Endothelial cell (in vitro differentiated cells): ENCODE measurements around the gene CYTH3. TPM values are rescaled to one million over a fixed set of nuclear protein-coding genes. Genes with fewer than 3 reads are reported as not detected.

Experiments used
- DNase-seq: peaks from one replicate; pipeline ENCODE4 v3.0.0; 2021; ENCODE audit warnings: low spot score
- H3K27ac Mint-ChIP-seq: one replicate; pipeline ENCODE4 v1.8.0; 2021; ENCODE audit warnings: mixed read lengths, inconsistent platforms; ENCODE audit not compliant: unreplicated experiment
- H3K27me3 Mint-ChIP-seq: one replicate; pipeline ENCODE4 v1.8.0; 2021; ENCODE audit warnings: mild to moderate bottlenecking, moderate library complexity, mixed read lengths, inconsistent platforms; ENCODE audit not compliant: unreplicated experiment
- H3K36me3 Mint-ChIP-seq: one replicate; pipeline ENCODE4 v1.8.0; 2021; ENCODE audit warnings: mild to moderate bottlenecking, low read depth, mixed read lengths, inconsistent platforms; ENCODE audit not compliant: unreplicated experiment
- H3K4me1 Mint-ChIP-seq: one replicate; pipeline ENCODE4 v1.8.0; 2021; ENCODE audit warnings: mild to moderate bottlenecking, mixed read lengths, inconsistent platforms; ENCODE audit not compliant: unreplicated experiment
- H3K4me3 Mint-ChIP-seq: one replicate; pipeline ENCODE4 v1.8.0; 2021; ENCODE audit warnings: mild to moderate bottlenecking, mixed read lengths, inconsistent platforms; ENCODE audit not compliant: unreplicated experiment
- H3K9me3 Mint-ChIP-seq: one replicate; pipeline ENCODE4 v1.8.0; 2021; ENCODE audit warnings: mixed read lengths, inconsistent platforms; ENCODE audit not compliant: unreplicated experiment
- total RNA-seq: library from RNA; stranded (reverse); fragmentation: NEBNext Ultra II Directional; extraction: Animal tissue kit (Norgen Biotek cat#: 25700); gene quantifications from one replicate; pipeline ENCODE4 v1.2.1, GENCODE V29; 2021; ENCODE audit not compliant: unreplicated experiment
- TF ChIP-seq, protein P1 (sequence below): fragments of 200-600 bp; sonication (generic); IDR thresholded peaks from one replicate; pipeline ENCODE4 v1.5.0; 2021; ENCODE audit warnings: antibody characterized with exemption; ENCODE audit not compliant: unreplicated experiment

The CYTH3 gene
- total RNA-seq, 1 donor from 2014 or later: 24.3 TPM

- TF ChIP-seq, protein P1, sequence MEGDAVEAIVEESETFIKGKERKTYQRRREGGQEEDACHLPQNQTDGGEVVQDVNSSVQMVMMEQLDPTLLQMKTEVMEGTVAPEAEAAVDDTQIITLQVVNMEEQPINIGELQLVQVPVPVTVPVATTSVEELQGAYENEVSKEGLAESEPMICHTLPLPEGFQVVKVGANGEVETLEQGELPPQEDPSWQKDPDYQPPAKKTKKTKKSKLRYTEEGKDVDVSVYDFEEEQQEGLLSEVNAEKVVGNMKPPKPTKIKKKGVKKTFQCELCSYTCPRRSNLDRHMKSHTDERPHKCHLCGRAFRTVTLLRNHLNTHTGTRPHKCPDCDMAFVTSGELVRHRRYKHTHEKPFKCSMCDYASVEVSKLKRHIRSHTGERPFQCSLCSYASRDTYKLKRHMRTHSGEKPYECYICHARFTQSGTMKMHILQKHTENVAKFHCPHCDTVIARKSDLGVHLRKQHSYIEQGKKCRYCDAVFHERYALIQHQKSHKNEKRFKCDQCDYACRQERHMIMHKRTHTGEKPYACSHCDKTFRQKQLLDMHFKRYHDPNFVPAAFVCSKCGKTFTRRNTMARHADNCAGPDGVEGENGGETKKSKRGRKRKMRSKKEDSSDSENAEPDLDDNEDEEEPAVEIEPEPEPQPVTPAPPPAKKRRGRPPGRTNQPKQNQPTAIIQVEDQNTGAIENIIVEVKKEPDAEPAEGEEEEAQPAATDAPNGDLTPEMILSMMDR: no peak
- no peak for DNase-seq
- Mint-ChIP-seq H3K4me1 (no peaks in the 10 kb centered on the region), H3K4me3 (no peak overlapping the region), H3K27ac (no peak overlapping the region), H3K36me3 (peaks cover 55% of the 10 kb centered on the region), H3K9me3 (no peaks in the 10 kb centered on the region), H3K27me3 (no peaks in the 10 kb centered on the region)
Measured at GRCh38 chr7:6149996-6150395, 122.4 kb downstream of the CYTH3 start.

DNA sequence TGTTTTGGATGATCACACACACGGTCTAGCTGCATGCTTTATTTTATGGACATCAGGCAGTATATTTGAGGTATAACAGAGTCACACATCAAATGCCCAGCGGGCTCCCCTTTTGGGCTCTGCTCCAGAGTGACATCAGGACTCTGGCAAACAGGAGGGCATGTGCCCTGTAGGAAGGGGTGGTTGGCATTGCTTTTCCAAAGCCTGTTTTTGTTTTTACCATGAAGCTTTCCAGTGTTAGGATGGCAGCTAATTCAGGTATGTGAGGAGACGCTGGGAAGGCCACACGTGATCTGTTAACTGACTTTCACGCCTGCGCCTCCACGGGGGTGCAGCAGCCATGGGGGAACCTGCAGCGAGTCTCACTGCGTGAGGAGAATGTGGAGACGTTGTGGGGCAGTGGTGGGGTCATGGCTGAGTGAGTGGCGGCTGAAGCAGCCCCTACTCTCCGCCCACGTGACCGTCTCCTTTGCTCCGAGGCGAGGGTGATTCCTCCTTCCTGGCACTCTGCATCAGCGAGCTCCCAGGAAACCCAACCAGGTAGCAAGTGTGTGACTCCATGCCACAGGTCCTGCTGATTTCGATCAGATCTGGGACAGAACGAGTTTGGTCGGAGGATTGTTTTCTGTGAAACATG lies 123.6 kb downstream of the CYTH3 start:
- H3K9me3 Mint-ChIP-seq: no peaks in the 10 kb centered on the region
- H3K27me3 Mint-ChIP-seq: no peaks in the 10 kb centered on the region
- H3K36me3 Mint-ChIP-seq: peaks cover 52% of the 10 kb centered on the region
- DNase-seq: no peak
- H3K4me1 Mint-ChIP-seq: no peaks in the 10 kb centered on the region
- H3K4me3 Mint-ChIP-seq: no peak overlapping the region
- H3K27ac Mint-ChIP-seq: no peak overlapping the region
- TF ChIP-seq, protein P1: no peak

DNA sequence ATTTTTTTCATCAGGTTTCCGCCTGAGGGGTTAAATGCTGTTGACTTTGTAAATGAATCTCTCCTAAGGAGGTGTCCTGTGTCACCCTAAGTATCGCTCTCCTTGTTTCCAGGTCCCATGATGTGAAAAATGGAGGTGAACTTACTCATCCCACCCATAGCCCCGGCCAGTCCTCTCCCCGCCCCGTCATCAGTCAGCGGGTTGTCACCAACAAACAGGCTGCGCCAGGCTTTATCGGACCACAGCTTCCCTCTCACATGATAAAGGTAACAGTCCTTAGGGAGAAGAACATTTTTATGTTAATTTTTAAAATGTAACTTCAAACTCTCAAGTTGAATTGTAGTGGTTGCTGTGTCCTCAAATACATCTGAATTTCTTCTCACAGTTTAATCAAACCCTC lies 124.8 kb downstream of the CYTH3 start:
- Mint-ChIP-seq H3K4me3 (peak overlapping the region; percentile 84), H3K9me3 (no peaks in the 10 kb centered on the region), H3K27ac (no peak overlapping the region), H3K36me3 (peaks cover 48% of the 10 kb centered on the region), H3K27me3 (no peaks in the 10 kb centered on the region), H3K4me1 (no peaks in the 10 kb centered on the region)
- TF ChIP-seq, protein P1: no peak
- DNase-seq: no peak

DNA sequence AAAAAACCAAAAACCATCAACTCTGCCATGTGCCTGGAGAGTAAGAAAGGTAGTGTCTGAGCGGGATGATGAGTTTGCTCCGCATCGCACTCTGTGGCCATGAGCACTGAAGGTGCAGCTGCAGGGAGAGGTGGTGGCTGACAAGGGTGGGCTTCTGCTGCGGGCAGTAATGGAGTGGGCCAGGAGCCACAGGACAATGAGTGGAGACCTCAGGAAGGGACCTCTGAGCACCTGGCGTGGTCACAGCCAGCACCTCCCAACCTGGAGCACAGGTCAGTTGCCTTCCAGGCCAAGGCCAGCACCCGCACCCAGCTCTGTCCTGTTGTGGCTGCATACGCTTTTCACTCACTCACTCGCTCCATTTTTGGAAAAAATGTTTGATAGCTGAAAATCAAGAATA lies 125.8 kb downstream of the CYTH3 start:
- Mint-ChIP-seq H3K36me3 (peaks cover 47% of the 10 kb centered on the region), H3K4me3 (peak overlapping the region; percentile 65), H3K27ac (no peak overlapping the region), H3K4me1 (no peaks in the 10 kb centered on the region), H3K27me3 (no peaks in the 10 kb centered on the region), H3K9me3 (no peaks in the 10 kb centered on the region)
- TF ChIP-seq, protein P1: no peak
- DNase-seq: no peak

DNA sequence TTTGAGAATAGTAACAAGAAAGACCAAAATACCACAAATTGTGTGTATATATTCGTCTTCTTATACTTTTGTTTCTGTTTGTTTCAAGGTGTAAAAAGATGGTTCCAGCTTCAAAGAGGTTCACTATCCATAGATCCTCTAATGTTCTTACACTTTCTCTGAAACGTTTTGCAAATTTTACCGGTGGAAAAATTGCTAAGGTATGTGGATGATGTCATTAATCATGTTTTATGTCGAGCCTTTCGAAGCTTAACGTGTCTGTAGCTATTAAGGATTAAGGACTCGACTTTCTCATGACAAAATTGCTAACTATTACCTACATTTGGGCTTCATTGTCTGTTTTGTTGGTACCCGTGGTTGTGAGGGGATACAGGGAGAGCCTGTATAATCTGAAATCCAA lies 128.4 kb downstream of the CYTH3 start:
- Mint-ChIP-seq H3K9me3 (no peaks in the 10 kb centered on the region), H3K27me3 (no peaks in the 10 kb centered on the region), H3K36me3 (peaks cover 39% of the 10 kb centered on the region), H3K4me1 (no peaks in the 10 kb centered on the region), H3K4me3 (no peak overlapping the region), H3K27ac (peak overlapping the region; percentile 4)
- TF ChIP-seq, protein P1: no peak
- no peak for DNase-seq
